NB4 (cell line): ENCODE measurements around the gene PPME1.

Source experiments
- CTCF ChIP-seq: IDR thresholded peaks from one replicate; pipeline ENCODE4 v1.5.1; 2012; ENCODE audit warnings: low read depth, low read length
- MYC ChIP-seq: IDR thresholded peaks from 2 replicates; pipeline ENCODE4 v1.6.1; 2011; ENCODE audit warnings: low read depth, low read length

GRCh38 chr11:74144592-74144991, 26.5 kb upstream of the PPME1 start:
- no peak for TF ChIP-seq CTCF
- no peak for TF ChIP-seq MYC
